ENCODE results near the gene TSC22D2.

GRCh38 chr3:150515210-150515609 is 107.1 kb downstream of the TSC22D2 start:
- TF ChIP-seq FOXM1 (IDR thresholded peaks at IDR 0.05; ENCODE audit: borderline replicate concordance) (no peak), FOXK2 (IDR thresholded peaks at IDR 0.05) (no peak), ELF4 (IDR thresholded peaks at IDR 0.05) (no peak), SP1 (IDR thresholded peaks at IDR 0.05) (no peak), SUZ12 (IDR thresholded peaks at IDR 0.05) (no peak), BHLHE40 (IDR thresholded peaks at IDR 0.05; ENCODE audit: borderline replicate concordance) (no peak), ZNF384 (IDR thresholded peaks at IDR 0.05) (no peak)
